Naive B cell (primary cell): ENCODE results near the gene LRRC10B. TPM values are rescaled to one million over a fixed set of nuclear protein-coding genes. Genes with fewer than 3 reads are reported as not detected.

Source experiments
- ATAC-seq, 2 donors: fragments of 150-1000 bp; cut with Tn5 transposase; 2 replicates each; pipeline ENCODE4 v1.10.0; 2021; ENCODE audit warnings: low read depth in 2 of 2, mild to moderate bottlenecking in 2 of 2, moderate library complexity in 2 of 2
- DNase-seq: peaks from one replicate; pipeline ENCODE4 v3.0.0; 2022
- H3K27ac Mint-ChIP-seq, 6 donors: one replicate each; pipeline ENCODE4 v1.8.0; 2020 to 2022; ENCODE audit warnings: mild to moderate bottlenecking in 6 of 6, mixed read lengths in 6 of 6, moderate library complexity in 5 of 6, inconsistent platforms in 2 of 6
- H3K27me3 Mint-ChIP-seq, 3 donors: one replicate each; pipeline ENCODE4 v1.8.0; 2021 to 2022; ENCODE audit warnings: mixed read lengths in 3 of 3, mild to moderate bottlenecking in 1 of 3
- H3K36me3 Mint-ChIP-seq, 2 donors: one replicate each; pipeline ENCODE4 v1.8.0; 2020 to 2022; ENCODE audit warnings: mixed read lengths in 2 of 2, inconsistent platforms in 1 of 2, mild to moderate bottlenecking in 1 of 2
- H3K4me1 Mint-ChIP-seq, 3 donors: one replicate each; pipeline ENCODE4 v1.8.0; 2020 to 2022; ENCODE audit warnings: mixed read lengths in 3 of 3, inconsistent platforms in 1 of 3, mild to moderate bottlenecking in 1 of 3, moderate library complexity in 1 of 3
- H3K4me3 Mint-ChIP-seq, 8 donors: one replicate each; pipeline ENCODE4 v1.8.0; 2020 to 2022; ENCODE audit warnings: mild to moderate bottlenecking in 8 of 8, mixed read lengths in 8 of 8, moderate library complexity in 8 of 8, inconsistent platforms in 2 of 8
- H3K9me3 Mint-ChIP-seq, 7 donors: one replicate each; pipeline ENCODE4 v1.8.0; 2020 to 2022; ENCODE audit warnings: mixed read lengths in 7 of 7, mild to moderate bottlenecking in 5 of 7, inconsistent platforms in 2 of 7, moderate library complexity in 1 of 7
- polyA plus RNA-seq, 6 donors: library from polyadenylated mRNA; unstranded; fragments of 300-500 nt; fragmentation: Illumina TruSeq; gene quantifications; one replicate each; pipeline ENCODE4 v1.2.3, GENCODE V29; 2021; ENCODE audit warnings: low read depth in 6 of 6

The LRRC10B gene
- polyA plus RNA-seq, 6 donors from 2014 or later = 0.12 TPM; not detected in 5

DNA sequence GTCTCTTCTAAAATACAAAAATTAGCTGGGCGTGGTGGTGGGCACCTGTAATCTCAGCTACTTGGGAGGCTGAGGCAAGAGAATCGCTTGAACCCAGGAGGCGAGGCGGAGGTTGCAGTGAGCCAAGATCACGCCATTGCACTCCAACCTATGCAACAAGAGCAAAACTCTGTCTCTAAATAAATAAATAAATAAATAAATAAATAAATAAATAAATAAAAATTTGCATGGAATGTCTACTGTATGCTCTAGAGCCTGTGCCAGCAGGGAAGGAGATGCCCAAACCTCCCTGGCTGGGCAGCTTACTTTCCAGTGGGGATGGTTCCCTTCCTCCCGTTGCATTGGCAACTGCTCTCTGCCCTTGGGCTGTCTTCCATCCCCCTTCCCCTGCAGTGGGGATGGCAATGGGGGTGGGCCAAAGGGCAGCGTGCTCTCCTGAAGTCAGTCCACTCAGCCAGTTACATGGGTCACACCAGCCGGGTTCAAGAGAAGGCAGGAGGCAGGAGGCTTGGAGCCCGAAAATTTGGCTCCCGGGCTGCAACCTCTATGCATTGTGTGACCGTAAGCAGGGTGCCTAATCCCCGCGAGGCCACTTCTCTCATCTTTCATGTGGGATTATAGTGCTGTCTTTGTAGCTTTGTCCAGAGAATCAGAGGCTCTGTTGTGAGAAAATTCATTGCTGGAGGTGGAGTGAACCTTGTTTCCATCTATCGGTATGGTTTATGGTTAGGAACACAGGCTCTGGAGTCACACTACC is 1.4 kb upstream of the LRRC10B start:
- no peaks in the 10 kb centered on the region for H3K36me3 Mint-ChIP-seq
- H3K4me3 Mint-ChIP-seq = peak overlapping the region in 5 of 8 donors; percentile 41 to 81 (median 61)
- ATAC-seq (no peak), DNase-seq (no peak)
- peaks cover 5 to 11% (median 8%) of the 10 kb centered on the region in 3 donors for H3K4me1 Mint-ChIP-seq
- no peaks in the 10 kb centered on the region for H3K9me3 Mint-ChIP-seq
- H3K27me3 Mint-ChIP-seq = peaks cover 33 to 59% (median 48%) of the 10 kb centered on the region in 3 donors
- no peak overlapping the region for H3K27ac Mint-ChIP-seq

GRCh38 chr11:61509043-61510029 is 787 bp downstream of the LRRC10B start:
- no peaks in the 10 kb centered on the region for H3K36me3 Mint-ChIP-seq
- H3K27me3 Mint-ChIP-seq = peaks cover 31 to 78% (median 68%) of the 10 kb centered on the region in 3 donors
- peak overlapping the region in 1 of 6 donors; percentile 52 for H3K27ac Mint-ChIP-seq
- H3K4me3 Mint-ChIP-seq = peak overlapping the region; percentile 22 to 77 (median 61)
- peaks cover 5 to 11% (median 8%) of the 10 kb centered on the region in 3 donors for H3K4me1 Mint-ChIP-seq
- H3K9me3 Mint-ChIP-seq = no peaks in the 10 kb centered on the region
- ATAC-seq (peak; percentile 77 to 79), DNase-seq (peak; percentile 40)

DNA sequence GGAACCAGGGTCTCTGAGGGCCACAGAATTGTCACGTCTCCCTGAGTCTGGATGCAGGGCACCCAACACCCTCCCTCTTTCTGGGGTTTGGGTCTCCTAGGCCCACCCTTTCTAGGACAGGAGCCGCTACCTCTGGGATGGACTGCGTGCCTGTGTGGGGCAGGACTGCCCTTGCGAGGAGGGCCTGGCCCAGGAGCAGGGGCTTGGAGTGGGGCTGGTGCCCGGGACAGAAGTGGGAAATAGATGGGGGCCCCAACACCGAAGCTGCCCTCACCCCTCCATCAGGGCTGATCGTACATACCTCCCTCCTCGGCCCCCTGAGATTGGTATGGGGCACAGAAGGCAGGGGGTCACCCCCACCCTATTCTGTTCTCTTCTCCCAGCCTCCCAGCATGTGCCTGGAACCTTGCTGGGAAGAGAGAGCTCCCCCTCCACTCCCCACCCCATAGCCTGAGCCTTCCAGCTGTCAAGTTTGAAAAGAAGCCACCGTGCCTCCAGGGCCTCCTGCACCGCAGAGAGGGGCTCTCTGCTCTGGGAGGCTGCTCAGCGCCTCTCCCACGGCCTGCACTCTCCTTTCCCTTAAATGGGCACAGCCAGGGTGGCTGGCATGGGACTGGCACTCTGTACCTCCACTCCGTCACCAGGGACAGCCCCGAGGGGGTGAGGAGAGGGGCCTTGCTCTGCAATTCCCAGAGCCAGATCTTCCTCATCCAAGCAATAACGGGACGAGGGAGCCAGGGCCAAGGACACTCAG is 1.8 kb downstream of the LRRC10B start:
- peak overlapping the region in 1 of 6 donors; percentile 52 for H3K27ac Mint-ChIP-seq
- no peak for DNase-seq

GRCh38 chr11:61510974-61511373 is 2.4 kb downstream of the LRRC10B start:
- peaks cover 23 to 73% (median 62%) of the 10 kb centered on the region in 3 donors for H3K27me3 Mint-ChIP-seq
- H3K36me3 Mint-ChIP-seq = no peaks in the 10 kb centered on the region
- no peak for DNase-seq
- no peak for ATAC-seq
- H3K4me3 Mint-ChIP-seq = peak overlapping the region in 6 of 8 donors; percentile 3 to 62 (median 34)
- H3K27ac Mint-ChIP-seq = no peak overlapping the region
- H3K4me1 Mint-ChIP-seq = peaks cover 5 to 11% (median 8%) of the 10 kb centered on the region in 3 donors
- no peaks in the 10 kb centered on the region for H3K9me3 Mint-ChIP-seq

More for the DNA sequence above, 1.8 kb downstream of the LRRC10B start:
- Mint-ChIP-seq H3K36me3 (no peaks in the 10 kb centered on the region), H3K4me3 (peak overlapping the region; percentile 15 to 82 (median 63)), H3K9me3 (no peaks in the 10 kb centered on the region), H3K27me3 (peaks cover 23 to 75% (median 63%) of the 10 kb centered on the region in 3 donors), H3K4me1 (peaks cover 5 to 11% (median 8%) of the 10 kb centered on the region in 3 donors)
- no peak for ATAC-seq

DNA sequence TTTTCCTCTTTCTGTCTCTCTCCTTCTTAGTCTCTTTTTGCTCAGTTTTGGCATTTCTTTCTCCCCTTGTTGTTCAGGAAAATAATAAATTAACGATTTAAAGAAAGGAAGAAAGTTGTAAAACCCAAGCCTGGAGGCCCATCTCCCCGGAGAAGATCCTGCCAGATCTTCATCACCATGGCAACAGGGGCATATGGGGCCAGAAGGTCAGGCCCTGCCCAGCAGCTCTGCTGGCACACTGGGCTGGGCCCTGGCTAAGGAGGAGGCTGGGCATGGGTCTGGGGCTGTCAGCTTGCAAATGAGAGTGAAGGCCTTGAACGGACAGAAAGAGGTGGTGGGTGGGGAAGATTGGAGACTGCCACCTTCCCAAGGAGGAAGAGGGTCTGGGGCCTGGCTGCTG is 2.8 kb downstream of the LRRC10B start:
- ATAC-seq (no peak), DNase-seq (no peak)
- H3K4me1 Mint-ChIP-seq = peaks cover 5 to 11% (median 11%) of the 10 kb centered on the region in 3 donors
- peak overlapping the region in 5 of 8 donors; percentile 3 to 62 (median 23) for H3K4me3 Mint-ChIP-seq
- no peaks in the 10 kb centered on the region for H3K36me3 Mint-ChIP-seq
- H3K27ac Mint-ChIP-seq = peak overlapping the region in 1 of 6 donors; percentile 17
- peaks cover 20 to 73% (median 59%) of the 10 kb centered on the region in 3 donors for H3K27me3 Mint-ChIP-seq
- H3K9me3 Mint-ChIP-seq = no peaks in the 10 kb centered on the region

- peak overlapping the region in 2 of 8 donors; percentile 25 to 33 for H3K4me3 Mint-ChIP-seq
- H3K9me3 Mint-ChIP-seq = no peaks in the 10 kb centered on the region
- H3K4me1 Mint-ChIP-seq = peaks cover 11 to 21% (median 20%) of the 10 kb centered on the region in 3 donors
- peaks cover 23 to 76% (median 61%) of the 10 kb centered on the region in 3 donors for H3K27me3 Mint-ChIP-seq
- ATAC-seq (no peak), DNase-seq (no peak)
- H3K27ac Mint-ChIP-seq = no peak overlapping the region
- no peaks in the 10 kb centered on the region for H3K36me3 Mint-ChIP-seq
Measured at GRCh38 chr11:61512435-61512834, 3.9 kb downstream of the LRRC10B start.

GRCh38 chr11:61513143-61513765 is 4.7 kb downstream of the LRRC10B start:
- no peak for DNase-seq
- H3K9me3 Mint-ChIP-seq = no peaks in the 10 kb centered on the region
- no peaks in the 10 kb centered on the region for H3K36me3 Mint-ChIP-seq
- no peak for ATAC-seq
- H3K27ac Mint-ChIP-seq = peak overlapping the region in 1 of 6 donors; percentile 84
- H3K4me3 Mint-ChIP-seq = no peak overlapping the region
- H3K4me1 Mint-ChIP-seq = peaks cover 7 to 16% (median 13%) of the 10 kb centered on the region in 3 donors
- peaks cover 18 to 75% (median 58%) of the 10 kb centered on the region in 3 donors for H3K27me3 Mint-ChIP-seq

- Mint-ChIP-seq H3K4me3 (no peak overlapping the region), H3K36me3 (no peaks in the 10 kb centered on the region), H3K4me1 (peaks cover 7 to 15% (median 13%) of the 10 kb centered on the region in 3 donors), H3K9me3 (no peaks in the 10 kb centered on the region), H3K27ac (peak overlapping the region in 1 of 6 donors; percentile 84), H3K27me3 (peaks cover 18 to 79% (median 66%) of the 10 kb centered on the region in 3 donors)
- ATAC-seq (no peak), DNase-seq (no peak)
Measured at GRCh38 chr11:61514050-61514917, 5.7 kb downstream of the LRRC10B start.

DNA sequence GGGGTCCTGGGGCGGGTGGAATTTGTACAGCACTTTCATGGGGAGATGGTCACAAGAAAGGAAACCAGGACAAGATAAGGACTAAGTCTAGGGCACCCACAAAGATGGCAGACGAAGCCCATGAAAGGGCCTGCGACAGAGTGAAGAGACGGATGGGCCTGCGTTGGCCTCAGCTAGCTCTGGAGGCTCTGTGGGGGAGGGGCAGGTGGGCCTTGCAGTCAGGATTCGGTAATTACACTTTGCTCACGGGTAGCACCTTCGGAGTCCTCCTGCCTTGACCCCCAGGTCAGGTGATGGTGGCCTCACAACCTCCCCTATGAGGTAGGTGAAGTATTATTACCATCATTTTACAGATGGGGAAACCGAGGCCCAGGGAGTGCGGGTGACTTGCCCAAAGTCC is 7.1 kb downstream of the LRRC10B start:
- Mint-ChIP-seq H3K27me3 (peaks cover 18 to 69% (median 63%) of the 10 kb centered on the region in 3 donors), H3K36me3 (no peaks in the 10 kb centered on the region), H3K4me3 (peak overlapping the region in 1 of 8 donors; percentile 47), H3K4me1 (peaks cover 7 to 15% (median 10%) of the 10 kb centered on the region in 3 donors), H3K9me3 (no peaks in the 10 kb centered on the region), H3K27ac (no peak overlapping the region)
- ATAC-seq = no peak
- no peak for DNase-seq

DNA sequence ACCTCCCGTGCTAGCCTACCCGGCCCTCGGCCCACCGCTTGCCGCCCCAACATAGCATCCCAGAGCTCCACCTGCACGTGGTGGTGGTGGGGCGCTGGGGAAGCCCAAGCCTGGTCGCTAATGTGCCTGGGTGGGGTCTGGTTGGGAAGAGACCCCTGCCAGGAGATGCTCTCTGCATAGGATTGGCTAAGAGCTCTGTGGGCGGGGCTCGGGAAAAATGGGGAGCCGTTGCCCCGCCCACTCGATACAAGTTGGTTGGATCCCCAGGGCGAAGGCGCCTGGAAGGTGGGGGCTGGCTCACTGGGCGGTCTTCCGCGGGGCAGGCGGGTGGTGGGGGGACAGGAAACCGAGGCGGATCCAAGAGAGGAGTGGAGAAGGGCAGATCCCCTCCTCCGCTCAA is 7.6 kb downstream of the LRRC10B start:
- DNase-seq = no peak
- peak overlapping the region in 1 of 8 donors; percentile 52 for H3K4me3 Mint-ChIP-seq
- no peaks in the 10 kb centered on the region for H3K36me3 Mint-ChIP-seq
- no peak for ATAC-seq
- no peak overlapping the region for H3K27ac Mint-ChIP-seq
- H3K4me1 Mint-ChIP-seq = peaks cover 7 to 15% (median 10%) of the 10 kb centered on the region in 3 donors
- H3K9me3 Mint-ChIP-seq = no peaks in the 10 kb centered on the region
- peaks cover 15 to 64% (median 58%) of the 10 kb centered on the region in 3 donors for H3K27me3 Mint-ChIP-seq

GRCh38 chr11:61516675-61517572 is 8.4 kb downstream of the LRRC10B start:
- Mint-ChIP-seq H3K4me1 (peaks cover 7 to 15% (median 10%) of the 10 kb centered on the region in 3 donors), H3K36me3 (no peaks in the 10 kb centered on the region), H3K9me3 (no peaks in the 10 kb centered on the region), H3K27ac (peak overlapping the region in 1 of 6 donors; percentile 2), H3K27me3 (peaks cover 10 to 58% (median 52%) of the 10 kb centered on the region in 3 donors), H3K4me3 (peak overlapping the region in 7 of 8 donors; percentile 13 to 82 (median 52))
- peak; percentile 52 for DNase-seq
- peak; percentile 61 to 71 for ATAC-seq
